ENCODE results near the gene NRP2.

GRCh38 chr2:205659922-205660321 lies 22.4 kb upstream of the NRP2 start:
- TF ChIP-seq, protein P1, sequence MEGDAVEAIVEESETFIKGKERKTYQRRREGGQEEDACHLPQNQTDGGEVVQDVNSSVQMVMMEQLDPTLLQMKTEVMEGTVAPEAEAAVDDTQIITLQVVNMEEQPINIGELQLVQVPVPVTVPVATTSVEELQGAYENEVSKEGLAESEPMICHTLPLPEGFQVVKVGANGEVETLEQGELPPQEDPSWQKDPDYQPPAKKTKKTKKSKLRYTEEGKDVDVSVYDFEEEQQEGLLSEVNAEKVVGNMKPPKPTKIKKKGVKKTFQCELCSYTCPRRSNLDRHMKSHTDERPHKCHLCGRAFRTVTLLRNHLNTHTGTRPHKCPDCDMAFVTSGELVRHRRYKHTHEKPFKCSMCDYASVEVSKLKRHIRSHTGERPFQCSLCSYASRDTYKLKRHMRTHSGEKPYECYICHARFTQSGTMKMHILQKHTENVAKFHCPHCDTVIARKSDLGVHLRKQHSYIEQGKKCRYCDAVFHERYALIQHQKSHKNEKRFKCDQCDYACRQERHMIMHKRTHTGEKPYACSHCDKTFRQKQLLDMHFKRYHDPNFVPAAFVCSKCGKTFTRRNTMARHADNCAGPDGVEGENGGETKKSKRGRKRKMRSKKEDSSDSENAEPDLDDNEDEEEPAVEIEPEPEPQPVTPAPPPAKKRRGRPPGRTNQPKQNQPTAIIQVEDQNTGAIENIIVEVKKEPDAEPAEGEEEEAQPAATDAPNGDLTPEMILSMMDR (IDR thresholded peaks at IDR 0.05; ENCODE audit: low read depth, low read length, missing input control): no peak
- no peak for TF ChIP-seq RAD21 (IDR thresholded peaks at IDR 0.05)
- no peak for TF ChIP-seq ATF3 (IDR thresholded peaks at IDR 0.05)
- TF ChIP-seq SP1 (IDR thresholded peaks at IDR 0.05): no peak
- TF ChIP-seq TAF1 (conservative IDR thresholded peaks at IDR 0.05): no peak
- TF ChIP-seq GABPA (IDR thresholded peaks at IDR 0.05 in 1 of 2, conservative IDR thresholded peaks at IDR 0.05 in 1 of 2): no peak
- no peak for TF ChIP-seq RXRA (IDR thresholded peaks at IDR 0.05)
- no peak for TF ChIP-seq EGR1 (IDR thresholded peaks at IDR 0.05; ENCODE audit: low read depth in 2 of 2)
- no peak for TF ChIP-seq YY1 (IDR thresholded peaks at IDR 0.05)
- TF ChIP-seq, protein P2, sequence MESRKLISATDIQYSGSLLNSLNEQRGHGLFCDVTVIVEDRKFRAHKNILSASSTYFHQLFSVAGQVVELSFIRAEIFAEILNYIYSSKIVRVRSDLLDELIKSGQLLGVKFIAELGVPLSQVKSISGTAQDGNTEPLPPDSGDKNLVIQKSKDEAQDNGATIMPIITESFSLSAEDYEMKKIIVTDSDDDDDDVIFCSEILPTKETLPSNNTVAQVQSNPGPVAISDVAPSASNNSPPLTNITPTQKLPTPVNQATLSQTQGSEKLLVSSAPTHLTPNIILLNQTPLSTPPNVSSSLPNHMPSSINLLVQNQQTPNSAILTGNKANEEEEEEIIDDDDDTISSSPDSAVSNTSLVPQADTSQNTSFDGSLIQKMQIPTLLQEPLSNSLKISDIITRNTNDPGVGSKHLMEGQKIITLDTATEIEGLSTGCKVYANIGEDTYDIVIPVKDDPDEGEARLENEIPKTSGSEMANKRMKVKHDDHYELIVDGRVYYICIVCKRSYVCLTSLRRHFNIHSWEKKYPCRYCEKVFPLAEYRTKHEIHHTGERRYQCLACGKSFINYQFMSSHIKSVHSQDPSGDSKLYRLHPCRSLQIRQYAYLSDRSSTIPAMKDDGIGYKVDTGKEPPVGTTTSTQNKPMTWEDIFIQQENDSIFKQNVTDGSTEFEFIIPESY (IDR thresholded peaks at IDR 0.05): no peak
- TF ChIP-seq, protein P3, sequence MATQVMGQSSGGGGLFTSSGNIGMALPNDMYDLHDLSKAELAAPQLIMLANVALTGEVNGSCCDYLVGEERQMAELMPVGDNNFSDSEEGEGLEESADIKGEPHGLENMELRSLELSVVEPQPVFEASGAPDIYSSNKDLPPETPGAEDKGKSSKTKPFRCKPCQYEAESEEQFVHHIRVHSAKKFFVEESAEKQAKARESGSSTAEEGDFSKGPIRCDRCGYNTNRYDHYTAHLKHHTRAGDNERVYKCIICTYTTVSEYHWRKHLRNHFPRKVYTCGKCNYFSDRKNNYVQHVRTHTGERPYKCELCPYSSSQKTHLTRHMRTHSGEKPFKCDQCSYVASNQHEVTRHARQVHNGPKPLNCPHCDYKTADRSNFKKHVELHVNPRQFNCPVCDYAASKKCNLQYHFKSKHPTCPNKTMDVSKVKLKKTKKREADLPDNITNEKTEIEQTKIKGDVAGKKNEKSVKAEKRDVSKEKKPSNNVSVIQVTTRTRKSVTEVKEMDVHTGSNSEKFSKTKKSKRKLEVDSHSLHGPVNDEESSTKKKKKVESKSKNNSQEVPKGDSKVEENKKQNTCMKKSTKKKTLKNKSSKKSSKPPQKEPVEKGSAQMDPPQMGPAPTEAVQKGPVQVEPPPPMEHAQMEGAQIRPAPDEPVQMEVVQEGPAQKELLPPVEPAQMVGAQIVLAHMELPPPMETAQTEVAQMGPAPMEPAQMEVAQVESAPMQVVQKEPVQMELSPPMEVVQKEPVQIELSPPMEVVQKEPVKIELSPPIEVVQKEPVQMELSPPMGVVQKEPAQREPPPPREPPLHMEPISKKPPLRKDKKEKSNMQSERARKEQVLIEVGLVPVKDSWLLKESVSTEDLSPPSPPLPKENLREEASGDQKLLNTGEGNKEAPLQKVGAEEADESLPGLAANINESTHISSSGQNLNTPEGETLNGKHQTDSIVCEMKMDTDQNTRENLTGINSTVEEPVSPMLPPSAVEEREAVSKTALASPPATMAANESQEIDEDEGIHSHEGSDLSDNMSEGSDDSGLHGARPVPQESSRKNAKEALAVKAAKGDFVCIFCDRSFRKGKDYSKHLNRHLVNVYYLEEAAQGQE (IDR thresholded peaks at IDR 0.05): no peak
- TF ChIP-seq JUND (IDR thresholded peaks at IDR 0.05): no peak
- TF ChIP-seq, protein P4, sequence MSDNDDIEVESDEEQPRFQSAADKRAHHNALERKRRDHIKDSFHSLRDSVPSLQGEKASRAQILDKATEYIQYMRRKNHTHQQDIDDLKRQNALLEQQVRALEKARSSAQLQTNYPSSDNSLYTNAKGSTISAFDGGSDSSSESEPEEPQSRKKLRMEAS (IDR thresholded peaks at IDR 0.05): no peak
